22Rv1 (cell line): ENCODE measurements around the gene AGAP1.

ENCODE experiments used
- CTCF ChIP-seq: fragments of 450-650 bp; IDR thresholded peaks from 2 replicates; pipeline ENCODE4 v1.5.1; 2017; ENCODE audit warnings: mild to moderate bottlenecking
- ZFX ChIP-seq: fragments of 450-650 bp; IDR thresholded peaks from 2 replicates; pipeline ENCODE4 v1.6.1; 2017; ENCODE audit warnings: antibody characterized with exemption, borderline replicate concordance

GRCh38 chr2:235672720-235673119, 178.9 kb downstream of the AGAP1 start:
- TF ChIP-seq CTCF (no peak), ZFX (no peak)
